PC-9 (cell line): Measurements from ENCODE around the gene WDR26. TPM values are rescaled to one million over a fixed set of nuclear protein-coding genes. Genes with fewer than 3 reads are reported as not detected.

Source experiments
- BruUV-seq: library from RNA; stranded (reverse); fragments of 400-500 nt; replicated peaks from 2 replicates; lab custom pipeline; 2021; lab: Mats Ljungman, UMichigan
- CTCF ChIA-PET: fragments of 300-600 bp; sonication (Branson Sonifier 250); formaldehyde crosslinking; loops from one replicate; lab custom pipeline; 2022; ENCODE audit warnings: antibody characterized with exemption; lab: Charles Lee
- POLR2A ChIA-PET: fragments of 300-600 bp; sonication (Branson Sonifier 250); formaldehyde crosslinking; loops from one replicate; lab custom pipeline; 2022; ENCODE audit warnings: antibody characterized with exemption; ENCODE audit not compliant: unreplicated experiment; lab: Charles Lee
- DNase-seq, 2 experiments: peaks; one replicate each; pipeline versions ENCODE4 v3.0.0 to v3.0.0-alpha.2; 2015 to 2022; ENCODE audit warnings: mixed read lengths in 1 of 2
- H2AFZ ChIP-seq: fragments of 200-600 bp; sonication (generic); 2 replicates; pipeline ENCODE4 v1.8.1; 2017; ENCODE audit warnings: antibody characterized with exemption
- H3F3A ChIP-seq: fragments of 200-600 bp; sonication (generic); 2 replicates; pipeline ENCODE4 v1.8.1; 2017; ENCODE audit warnings: antibody characterized with exemption, mild to moderate bottlenecking, low read depth; ENCODE audit not compliant: insufficient read depth
- H3K27ac ChIP-seq: fragments of 200-600 bp; sonication (generic); 2 replicates; pipeline ENCODE4 v1.6.1; 2016; ENCODE audit warnings: mixed run types
- H3K27me3 ChIP-seq: fragments of 200-600 bp; sonication (generic); 2 replicates; pipeline ENCODE4 v1.6.1; 2016; ENCODE audit warnings: low read depth, mixed run types; ENCODE audit not compliant: insufficient read depth
- H3K36me3 ChIP-seq: fragments of 200-600 bp; sonication (generic); 2 replicates; pipeline ENCODE4 v1.6.1; 2016; ENCODE audit warnings: low read depth, mixed run types
- H3K4me1 ChIP-seq: fragments of 200-600 bp; sonication (generic); replicated peaks from 2 replicates; pipeline ENCODE4 v1.6.1; 2016; ENCODE audit warnings: mixed run types; ENCODE audit not compliant: insufficient read depth
- H3K4me2 ChIP-seq: fragments of 200-600 bp; sonication (generic); 2 replicates; pipeline ENCODE4 v1.6.1; 2017; ENCODE audit warnings: mixed run types
- H3K4me3 ChIP-seq: fragments of 200-600 bp; sonication (generic); 2 replicates; pipeline ENCODE4 v1.6.1; 2016; ENCODE audit warnings: mixed run types
- H3K79me2 ChIP-seq: fragments of 200-600 bp; sonication (generic); 2 replicates; pipeline ENCODE4 v1.6.1; 2017; ENCODE audit warnings: low read depth, mixed run types
- H3K9me2 ChIP-seq: fragments of 200-600 bp; sonication (generic); 2 replicates; pipeline ENCODE4 v1.8.1; 2017; ENCODE audit warnings: mild to moderate bottlenecking; ENCODE audit not compliant: insufficient read depth
- H3K9me3 ChIP-seq: fragments of 200-600 bp; sonication (generic); 2 replicates; pipeline ENCODE4 v1.8.1; 2016; ENCODE audit warnings: low read depth; ENCODE audit not compliant: insufficient read depth
- H4K20me1 ChIP-seq: fragments of 200-600 bp; sonication (generic); 2 replicates; pipeline ENCODE4 v1.8.1; 2017; ENCODE audit not compliant: insufficient read depth
- EZH2 ChIP-seq: fragments of 200-600 bp; sonication (generic); IDR thresholded peaks from 2 replicates; pipeline ENCODE4 v1.8.0; 2017; ENCODE audit warnings: antibody characterized with exemption, low read depth
- intact Hi-C: fragments of 100-400 bp; cut with micrococcal nuclease; formaldehyde crosslinking; loops from one replicate; pipeline ENCODE4 v1.10.0; 2022; ENCODE audit not compliant: unreplicated experiment
- microRNA-seq: library from miRNA; unstranded; fragments of <30 nt; microRNA quantifications from one replicate; pipeline ENCODE4 v1.2.0, GENCODE V29; 2021; ENCODE audit warnings: borderline number of aligned reads, borderline replicate concordance
- total RNA-seq: library from RNA; stranded (reverse); gene quantifications from 2 replicates; pipeline ENCODE4 v1.2.3, GENCODE V29; 2021
- TF ChIP-seq, protein P1 (sequence below): fragments of 200-600 bp; sonication (generic); conservative IDR thresholded peaks from 2 replicates; pipeline ENCODE4 v1.6.1; 2017; ENCODE audit warnings: mixed run types, antibody characterized with exemption, mild to moderate bottlenecking, moderate library complexity

The WDR26 gene
- total RNA-seq, 1 experiment from 2014 or later: 88.9 TPM

DNA sequence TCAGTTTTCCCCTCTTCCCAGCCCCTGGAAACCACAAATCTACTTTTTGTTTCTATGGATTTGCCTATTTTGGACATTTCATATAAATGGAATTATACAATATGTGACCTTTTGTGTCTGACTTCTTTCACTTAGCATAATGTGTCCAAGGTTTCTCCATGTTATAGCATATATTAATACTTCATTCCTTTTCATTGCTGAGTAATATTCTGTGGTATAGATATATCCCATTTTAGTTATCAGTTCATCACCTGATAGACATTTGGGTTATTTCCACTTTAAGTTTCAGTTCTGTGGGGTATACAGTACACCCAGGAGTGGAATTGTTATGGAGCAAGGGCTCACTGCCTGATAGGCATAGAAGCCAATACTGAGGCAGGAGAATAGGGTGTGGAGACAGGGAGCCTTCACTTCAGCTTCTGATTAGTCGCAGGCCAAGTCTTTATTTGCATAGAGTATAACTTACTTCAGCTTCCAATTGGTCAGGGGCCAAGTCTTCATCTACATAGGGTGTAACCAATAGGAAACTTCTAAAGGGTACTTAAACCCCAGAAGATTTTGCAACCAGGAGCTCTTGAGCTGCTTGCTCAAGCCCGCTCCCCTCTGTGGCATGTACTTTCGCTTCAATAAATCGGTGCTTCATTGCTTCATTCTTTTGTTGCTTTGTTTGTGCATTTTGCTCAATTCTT lies 96.3 kb downstream of the WDR26 start:
- BruUV-seq: no TSS peak
- no peak overlapping the region for H3K4me2 ChIP-seq
- ChIA-PET CTCF (no interaction called here), POLR2A (no interaction called here)
- H2AFZ ChIP-seq: no peak overlapping the region
- no peaks in the 10 kb centered on the region for H4K20me1 ChIP-seq
- peaks cover 5% of the 10 kb centered on the region for H3K4me1 ChIP-seq
- H3K27me3 ChIP-seq: no peaks in the 10 kb centered on the region
- no peaks in the 10 kb centered on the region for H3K79me2 ChIP-seq
- intact Hi-C loops: loop anchor here (10.0 kb wide), 2 partner anchors 343 to 1203 kb away; no protein-coding TSS in a partner anchor
- H3K4me3 ChIP-seq: no peak overlapping the region
- H3K9me2 ChIP-seq: no peaks in the 10 kb centered on the region
- no peaks in the 10 kb centered on the region for H3K36me3 ChIP-seq
- H3K9me3 ChIP-seq: peaks cover 1% of the 10 kb centered on the region; the same call in 1 of the 2 replicates
- peak in 1 of 2 experiments; percentile 43 for DNase-seq
- no peak overlapping the region for H3K27ac ChIP-seq
- H3F3A ChIP-seq: no peaks in the 10 kb centered on the region
- TF ChIP-seq EZH2: no peak
- TF ChIP-seq, protein P1, sequence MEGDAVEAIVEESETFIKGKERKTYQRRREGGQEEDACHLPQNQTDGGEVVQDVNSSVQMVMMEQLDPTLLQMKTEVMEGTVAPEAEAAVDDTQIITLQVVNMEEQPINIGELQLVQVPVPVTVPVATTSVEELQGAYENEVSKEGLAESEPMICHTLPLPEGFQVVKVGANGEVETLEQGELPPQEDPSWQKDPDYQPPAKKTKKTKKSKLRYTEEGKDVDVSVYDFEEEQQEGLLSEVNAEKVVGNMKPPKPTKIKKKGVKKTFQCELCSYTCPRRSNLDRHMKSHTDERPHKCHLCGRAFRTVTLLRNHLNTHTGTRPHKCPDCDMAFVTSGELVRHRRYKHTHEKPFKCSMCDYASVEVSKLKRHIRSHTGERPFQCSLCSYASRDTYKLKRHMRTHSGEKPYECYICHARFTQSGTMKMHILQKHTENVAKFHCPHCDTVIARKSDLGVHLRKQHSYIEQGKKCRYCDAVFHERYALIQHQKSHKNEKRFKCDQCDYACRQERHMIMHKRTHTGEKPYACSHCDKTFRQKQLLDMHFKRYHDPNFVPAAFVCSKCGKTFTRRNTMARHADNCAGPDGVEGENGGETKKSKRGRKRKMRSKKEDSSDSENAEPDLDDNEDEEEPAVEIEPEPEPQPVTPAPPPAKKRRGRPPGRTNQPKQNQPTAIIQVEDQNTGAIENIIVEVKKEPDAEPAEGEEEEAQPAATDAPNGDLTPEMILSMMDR: no peak

Small RNA genes within 50 kb of the gene (microRNA-seq; reads per million reads assigned to microRNA genes)
- 2.7 reads per million for gene MIR4742

Other genes starting within 250 kb of the WDR26 start
- gene NVL, start 104.6 kb downstream of the WDR26 start, total RNA-seq: 27.3 and 36.1 TPM in 2 replicates
- 86.2 and 93.8 TPM in 2 replicates for gene CNIH4, start 77.9 kb downstream of the WDR26 start, total RNA-seq
- gene CNIH3, start 181.5 kb upstream of the WDR26 start, total RNA-seq: 7.4 and 8.4 TPM in 2 replicates